Measurements from ENCODE around the gene KCNJ6. TPM values are rescaled to one million over a fixed set of nuclear protein-coding genes. Genes with fewer than 3 reads are reported as not detected.
"Not testable (repeated sequence)": the region's sequence is repeated elsewhere in the genome, so short reads cannot be mapped to it uniquely, and the experiment has no call there.

The KCNJ6 gene
- total RNA-seq, 2 experiments from 2014 or later = not detected

- ATAC-seq; H3K4me3 Mint-ChIP-seq; DNase-seq; H3K27ac Mint-ChIP-seq; POLR2A ChIA-PET; CTCF ChIA-PET; H3K36me3 Mint-ChIP-seq (ENCODE audit: low read depth); H3K9me3 Mint-ChIP-seq (ENCODE audit: low read depth); intact Hi-C loops (cut with DNase I, micrococcal nuclease); H3K4me1 Mint-ChIP-seq; H3K27me3 Mint-ChIP-seq: not testable (repeated sequence)
Measured at GRCh38 chr21:37588644-37589043, 327.6 kb downstream of the KCNJ6 start.

GRCh38 chr21:37587635-37588177 is 328.6 kb downstream of the KCNJ6 start:
- CTCF ChIA-PET = no interaction called here
- intact Hi-C loops (cut with DNase I, micrococcal nuclease) = no loop called here
- DNase-seq = no peak
- Mint-ChIP-seq H3K9me3 (ENCODE audit: low read depth) (no peaks in the 10 kb centered on the region), H3K4me1 (no peaks in the 10 kb centered on the region), H3K27me3 (no peaks in the 10 kb centered on the region), H3K4me3 (no peak overlapping the region), H3K36me3 (ENCODE audit: low read depth) (no peaks in the 10 kb centered on the region), H3K27ac (no peak overlapping the region)
- ATAC-seq = no peak
- POLR2A ChIA-PET = no interaction called here

GRCh38 chr21:37587203-37587602 is 329.1 kb downstream of the KCNJ6 start:
- H3K9me3 Mint-ChIP-seq (ENCODE audit: low read depth) = no peaks in the 10 kb centered on the region
- H3K4me3 Mint-ChIP-seq = no peak overlapping the region
- H3K4me1 Mint-ChIP-seq = no peaks in the 10 kb centered on the region
- intact Hi-C loops (cut with DNase I, micrococcal nuclease) = no loop called here
- H3K27ac Mint-ChIP-seq = no peak overlapping the region
- CTCF ChIA-PET = no interaction called here
- no peaks in the 10 kb centered on the region for H3K27me3 Mint-ChIP-seq
- no peak for ATAC-seq
- POLR2A ChIA-PET = no interaction called here
- no peak for DNase-seq
- H3K36me3 Mint-ChIP-seq (ENCODE audit: low read depth) = no peaks in the 10 kb centered on the region

- peaks cover 12% of the 10 kb centered on the region for H3K9me3 Mint-ChIP-seq (ENCODE audit: low read depth)
- H3K4me1 Mint-ChIP-seq = no peaks in the 10 kb centered on the region
- DNase-seq (peak; percentile 20), ATAC-seq (peak; percentile 57)
- H3K4me3 Mint-ChIP-seq = no peak overlapping the region
- ChIA-PET CTCF (no interaction called here), POLR2A (no interaction called here)
- H3K36me3 Mint-ChIP-seq (ENCODE audit: low read depth) = peaks cover 5% of the 10 kb centered on the region
- H3K27ac Mint-ChIP-seq = no peak overlapping the region
- intact Hi-C loops (cut with DNase I, micrococcal nuclease) = loop anchor here in 1 of 2 experiments (2.0 kb wide), 1 partner anchor 18 kb away; no protein-coding TSS in a partner anchor
- H3K27me3 Mint-ChIP-seq = peaks cover 10% of the 10 kb centered on the region
Measured at GRCh38 chr21:37582590-37582989, 333.7 kb downstream of the KCNJ6 start.

- no peak for ATAC-seq
- H3K27ac Mint-ChIP-seq = no peak overlapping the region
- H3K4me1 Mint-ChIP-seq = no peaks in the 10 kb centered on the region
- no peak for DNase-seq
- H3K36me3 Mint-ChIP-seq (ENCODE audit: low read depth) = peaks cover 5% of the 10 kb centered on the region
- CTCF ChIA-PET = interaction anchor here (0.6 kb wide), 2 partner anchors 71 to 146 kb away, joined by 3 read pairs; no protein-coding TSS in a partner anchor
- H3K27me3 Mint-ChIP-seq = peaks cover 10% of the 10 kb centered on the region
- intact Hi-C loops (cut with DNase I, micrococcal nuclease) = no loop called here
- peaks cover 12% of the 10 kb centered on the region for H3K9me3 Mint-ChIP-seq (ENCODE audit: low read depth)
- no peak overlapping the region for H3K4me3 Mint-ChIP-seq
- POLR2A ChIA-PET = no interaction called here
Measured at GRCh38 chr21:37580666-37581065, 335.6 kb downstream of the KCNJ6 start.

GRCh38 chr21:37579356-37579755 is 336.9 kb downstream of the KCNJ6 start:
- peaks cover 12% of the 10 kb centered on the region for H3K9me3 Mint-ChIP-seq (ENCODE audit: low read depth)
- intact Hi-C loops (cut with DNase I, micrococcal nuclease) = no loop called here
- no peak overlapping the region for H3K4me3 Mint-ChIP-seq
- POLR2A ChIA-PET = no interaction called here
- H3K36me3 Mint-ChIP-seq (ENCODE audit: low read depth) = peaks cover 5% of the 10 kb centered on the region
- CTCF ChIA-PET = interaction anchor here (1.0 kb wide), 1 partner anchor 360 kb away, joined by 3 read pairs; no protein-coding TSS in a partner anchor
- DNase-seq = no peak
- peaks cover 10% of the 10 kb centered on the region for H3K27me3 Mint-ChIP-seq
- no peaks in the 10 kb centered on the region for H3K4me1 Mint-ChIP-seq
- ATAC-seq = no peak
- no peak overlapping the region for H3K27ac Mint-ChIP-seq

- intact Hi-C loops (cut with DNase I, micrococcal nuclease) = no loop called here
- H3K4me1 Mint-ChIP-seq = no peaks in the 10 kb centered on the region
- DNase-seq (no peak), ATAC-seq (no peak)
- ChIA-PET POLR2A (no interaction called here), CTCF (no interaction called here)
- no peak overlapping the region for H3K27ac Mint-ChIP-seq
- no peak overlapping the region for H3K4me3 Mint-ChIP-seq
- H3K36me3 Mint-ChIP-seq (ENCODE audit: low read depth) = peaks cover 5% of the 10 kb centered on the region
- H3K9me3 Mint-ChIP-seq (ENCODE audit: low read depth) = peaks cover 12% of the 10 kb centered on the region
- H3K27me3 Mint-ChIP-seq = peaks cover 10% of the 10 kb centered on the region
Measured at GRCh38 chr21:37578471-37579126, 337.7 kb downstream of the KCNJ6 start.

GRCh38 chr21:37576929-37577328 is 339.3 kb downstream of the KCNJ6 start:
- POLR2A ChIA-PET; H3K27ac Mint-ChIP-seq; H3K27me3 Mint-ChIP-seq; ATAC-seq; H3K4me1 Mint-ChIP-seq; H3K36me3 Mint-ChIP-seq (ENCODE audit: low read depth); H3K4me3 Mint-ChIP-seq; intact Hi-C loops (cut with DNase I, micrococcal nuclease); DNase-seq: not testable (repeated sequence)
- CTCF ChIA-PET = interaction anchor here (1.0 kb wide), 1 partner anchor 13 kb away, joined by 4 read pairs; no protein-coding TSS in a partner anchor
- peaks cover 12% of the 10 kb centered on the region for H3K9me3 Mint-ChIP-seq (ENCODE audit: low read depth)

- no peak for DNase-seq
- Mint-ChIP-seq H3K4me3 (no peak overlapping the region), H3K9me3 (ENCODE audit: low read depth) (peaks cover 12% of the 10 kb centered on the region), H3K27ac (no peak overlapping the region), H3K36me3 (ENCODE audit: low read depth) (peaks cover 5% of the 10 kb centered on the region), H3K4me1 (no peaks in the 10 kb centered on the region), H3K27me3 (peaks cover 4% of the 10 kb centered on the region)
- intact Hi-C loops (cut with DNase I, micrococcal nuclease) = no loop called here
- no peak for ATAC-seq
- CTCF ChIA-PET = no interaction called here
- POLR2A ChIA-PET = no interaction called here
Measured at GRCh38 chr21:37575580-37575979, 340.7 kb downstream of the KCNJ6 start.

- ChIA-PET POLR2A (no interaction called here), CTCF (interaction anchor here (0.6 kb wide), 1 partner anchor 15 kb away, joined by 3 read pairs; no protein-coding TSS in a partner anchor)
- H3K9me3 Mint-ChIP-seq (ENCODE audit: low read depth) = peaks cover 12% of the 10 kb centered on the region
- ATAC-seq (no peak), DNase-seq (no peak)
- peaks cover 5% of the 10 kb centered on the region for H3K36me3 Mint-ChIP-seq (ENCODE audit: low read depth)
- peaks cover 3% of the 10 kb centered on the region for H3K27me3 Mint-ChIP-seq
- H3K27ac Mint-ChIP-seq = no peak overlapping the region
- no peak overlapping the region for H3K4me3 Mint-ChIP-seq
- intact Hi-C loops (cut with DNase I, micrococcal nuclease) = no loop called here
- H3K4me1 Mint-ChIP-seq = no peaks in the 10 kb centered on the region
Measured at GRCh38 chr21:37574751-37575150, 341.5 kb downstream of the KCNJ6 start.

GRCh38 chr21:37574316-37574715 is 341.9 kb downstream of the KCNJ6 start:
- H3K9me3 Mint-ChIP-seq (ENCODE audit: low read depth) = peaks cover 8% of the 10 kb centered on the region
- DNase-seq (no peak), ATAC-seq (no peak)
- no peak overlapping the region for H3K27ac Mint-ChIP-seq
- H3K36me3 Mint-ChIP-seq (ENCODE audit: low read depth) = peaks cover 3% of the 10 kb centered on the region
- H3K4me1 Mint-ChIP-seq = no peaks in the 10 kb centered on the region
- H3K4me3 Mint-ChIP-seq = no peak overlapping the region
- CTCF ChIA-PET = interaction anchor here (1.3 kb wide), 1 partner anchor 10 kb away, joined by 4 read pairs; no protein-coding TSS in a partner anchor
- POLR2A ChIA-PET = no interaction called here
- peaks cover 1% of the 10 kb centered on the region for H3K27me3 Mint-ChIP-seq
- intact Hi-C loops (cut with DNase I, micrococcal nuclease) = no loop called here

- DNase-seq = no peak
- ATAC-seq = no peak
- no peak overlapping the region for H3K4me3 Mint-ChIP-seq
- ChIA-PET POLR2A (no interaction called here), CTCF (interaction anchor here (0.6 to 0.7 kb wide), 2 partner anchors 89 to 134 kb away, joined by 3 to 4 read pairs; no protein-coding TSS in a partner anchor)
- intact Hi-C loops (cut with DNase I, micrococcal nuclease) = no loop called here
- H3K27me3 Mint-ChIP-seq = no peaks in the 10 kb centered on the region
- no peaks in the 10 kb centered on the region for H3K4me1 Mint-ChIP-seq
- H3K36me3 Mint-ChIP-seq (ENCODE audit: low read depth) = no peaks in the 10 kb centered on the region
- H3K9me3 Mint-ChIP-seq (ENCODE audit: low read depth) = no peaks in the 10 kb centered on the region
- no peak overlapping the region for H3K27ac Mint-ChIP-seq
Measured at GRCh38 chr21:37571442-37571841, 344.8 kb downstream of the KCNJ6 start.

Data from activated CD4-positive, alpha-beta T cell treated with anti-CD3 and anti-CD28 coated beads for 36 hours (primary cell).